Mesenteric fat pad (tissue), 1 donor: Measurements from ENCODE around the gene TMEM37. TPM values are rescaled to one million over a fixed set of nuclear protein-coding genes. Genes with fewer than 3 reads are reported as not detected.

Experiments used
- DNase-seq: peaks from one replicate; pipeline ENCODE4 v3.0.0-alpha.2; 2020; ENCODE audit warnings: low spot score
- total RNA-seq: library from RNA; stranded (reverse); fragmentation: NEBNext Ultra II Directional; extraction: Animal tissue kit (Norgen Biotek cat#: 25700); gene quantifications from one replicate; pipeline ENCODE4 v1.2.1, GENCODE V29; 2021
- donor health status: DM: yes; HTN: yes; CAD: no.

The TMEM37 gene
- total RNA-seq, 1 donor from 2014 or later: 56.4 TPM

- no peak for DNase-seq
Observed at GRCh38 chr2:119416299-119416923, 15.2 kb upstream of the TMEM37 start.

- no peak for DNase-seq
Observed at GRCh38 chr2:119417908-119418307, 13.7 kb upstream of the TMEM37 start.

- DNase-seq: no peak
Observed at GRCh38 chr2:119419065-119419464, 12.6 kb upstream of the TMEM37 start.

- no peak for DNase-seq
Observed at GRCh38 chr2:119419803-119420508, 11.7 kb upstream of the TMEM37 start.

GRCh38 chr2:119421304-119421703, 10.3 kb upstream of the TMEM37 start:
- peak; percentile 45 for DNase-seq

- DNase-seq: no peak
Observed at GRCh38 chr2:119421741-119422140, 9.9 kb upstream of the TMEM37 start.

- DNase-seq: no peak
Observed at GRCh38 chr2:119422360-119423107, 9.1 kb upstream of the TMEM37 start.

GRCh38 chr2:119423108-119423444, 8.6 kb upstream of the TMEM37 start:
- peak; percentile 18 for DNase-seq

- DNase-seq: no peak
Observed at GRCh38 chr2:119423811-119424210, 7.8 kb upstream of the TMEM37 start.

- peak; percentile 78 for DNase-seq
Observed at GRCh38 chr2:119424284-119425118, 7.2 kb upstream of the TMEM37 start.

GRCh38 chr2:119425119-119425405, 6.6 kb upstream of the TMEM37 start:
- no peak for DNase-seq

- peak; percentile 57 for DNase-seq
Observed at GRCh38 chr2:119425620-119426395, 5.8 kb upstream of the TMEM37 start.

GRCh38 chr2:119426396-119426675, 5.3 kb upstream of the TMEM37 start:
- no peak for DNase-seq

- DNase-seq: peak; percentile 83
Observed at GRCh38 chr2:119426801-119427395, 4.8 kb upstream of the TMEM37 start.

- peak; percentile 57 for DNase-seq
Observed at GRCh38 chr2:119427756-119428155, 3.9 kb upstream of the TMEM37 start.

- peak; percentile 79 for DNase-seq
Observed at GRCh38 chr2:119428488-119429224, 3.0 kb upstream of the TMEM37 start.

- DNase-seq: no peak
Observed at GRCh38 chr2:119429225-119429981, 2.3 kb upstream of the TMEM37 start.

GRCh38 chr2:119430023-119430498, 1.6 kb upstream of the TMEM37 start:
- peak; percentile 83 for DNase-seq
